ENCODE results near the gene HBE1. TPM values are rescaled to one million over a fixed set of nuclear protein-coding genes. Genes with fewer than 3 reads are reported as not detected.
"Not testable (repeated sequence)": the region's sequence is repeated elsewhere in the genome, so short reads cannot be mapped to it uniquely, and the experiment has no call there.

HBE1 gene
- total RNA-seq, 1 experiment from 2014 or later, result not detected

DNA sequence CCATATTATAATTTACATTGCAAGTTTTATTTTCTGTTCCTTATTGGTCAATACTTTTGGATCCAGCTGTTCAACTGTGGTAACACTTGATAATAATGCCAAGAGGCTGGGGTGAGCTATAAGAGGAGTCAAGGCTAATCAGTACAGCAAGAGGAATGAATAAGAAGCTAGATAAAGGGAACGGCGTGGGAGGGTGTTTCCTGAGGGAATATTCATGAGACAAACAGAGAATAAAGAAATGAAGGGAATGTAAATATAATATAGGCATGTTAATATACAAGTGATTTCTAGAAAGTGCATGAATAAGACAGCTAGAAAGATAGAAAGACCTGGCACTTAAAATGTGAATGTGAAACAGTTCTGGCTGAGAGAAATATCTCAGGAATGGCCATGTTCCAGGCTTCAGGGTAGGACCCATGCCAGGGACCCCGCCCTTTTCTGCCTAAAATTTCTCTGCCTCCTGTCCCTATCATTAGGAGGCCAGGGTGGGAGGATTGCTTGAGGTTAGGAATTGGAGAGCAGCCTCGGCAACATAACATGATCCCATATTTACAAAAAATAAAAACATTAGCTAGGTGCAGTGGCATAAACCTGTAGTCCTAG, 28.1 kb upstream of the HBE1 start:
- H4K91ac ChIP-seq (ENCODE audit: insufficient read length, low read depth, low read length), result no peak overlapping the region
- H2BK15ac ChIP-seq (ENCODE audit: low read depth, low read length), result no peak overlapping the region
- no peaks in the 10 kb centered on the region for H3K27me3 ChIP-seq (ENCODE audit: insufficient read depth, low read length)
- H3T11ph ChIP-seq (ENCODE audit: low read length), result no peak overlapping the region
- no peak overlapping the region for H4K5ac ChIP-seq (ENCODE audit: insufficient read length, low read depth, low read length)
- no peak overlapping the region for H2BK120ac ChIP-seq (ENCODE audit: low read depth, low read length, poor library complexity, severe bottlenecking)
- no peak overlapping the region for H3K27ac ChIP-seq (ENCODE audit: insufficient read length, low read depth, low read length)
- no CpG with 5 or more reads among the region's 4 CpGs for WGBS (ENCODE audit: extremely low coverage, insufficient read length, low lambda C conversion rate)
- H3K4me1 ChIP-seq (ENCODE audit: insufficient read depth, low read length), result no peaks in the 10 kb centered on the region
- H2AFZ ChIP-seq (ENCODE audit: low read length), result no peak overlapping the region
- no peaks in the 10 kb centered on the region for H3K23me2 ChIP-seq (ENCODE audit: insufficient read length, low read depth, low read length, poor library complexity, severe bottlenecking)
- Mint-ChIP-seq H3K4me1 (no peaks in the 10 kb centered on the region), H3K27me3 (ENCODE audit: low read depth) (no peaks in the 10 kb centered on the region), H3K27ac (no peak overlapping the region), H3K9me3 (no peaks in the 10 kb centered on the region), H3K4me3 (no peak overlapping the region), H3K36me3 (ENCODE audit: insufficient read depth in 1 of 3, low read depth in 3 of 3) (0 out of 7 replicates have a peak, but pooled peaks cover 0 to 1% (median 0%) of the 10 kb centered on the region in 3 experiments)
- H3K56ac ChIP-seq (ENCODE audit: insufficient read length, low read depth, low read length), result no peak overlapping the region
- H2BK12ac ChIP-seq (ENCODE audit: insufficient read length, low read depth, low read length), result no peak overlapping the region
- H4K20me1 ChIP-seq (ENCODE audit: control insufficient read depth, insufficient read depth, insufficient read length), result no peaks in the 10 kb centered on the region
- no peak overlapping the region for H3K23ac ChIP-seq (ENCODE audit: insufficient read length, low read depth, low read length)
- H3K4ac ChIP-seq (ENCODE audit: low read depth, low read length), result no peak overlapping the region
- TF ChIP-seq, protein P1, sequence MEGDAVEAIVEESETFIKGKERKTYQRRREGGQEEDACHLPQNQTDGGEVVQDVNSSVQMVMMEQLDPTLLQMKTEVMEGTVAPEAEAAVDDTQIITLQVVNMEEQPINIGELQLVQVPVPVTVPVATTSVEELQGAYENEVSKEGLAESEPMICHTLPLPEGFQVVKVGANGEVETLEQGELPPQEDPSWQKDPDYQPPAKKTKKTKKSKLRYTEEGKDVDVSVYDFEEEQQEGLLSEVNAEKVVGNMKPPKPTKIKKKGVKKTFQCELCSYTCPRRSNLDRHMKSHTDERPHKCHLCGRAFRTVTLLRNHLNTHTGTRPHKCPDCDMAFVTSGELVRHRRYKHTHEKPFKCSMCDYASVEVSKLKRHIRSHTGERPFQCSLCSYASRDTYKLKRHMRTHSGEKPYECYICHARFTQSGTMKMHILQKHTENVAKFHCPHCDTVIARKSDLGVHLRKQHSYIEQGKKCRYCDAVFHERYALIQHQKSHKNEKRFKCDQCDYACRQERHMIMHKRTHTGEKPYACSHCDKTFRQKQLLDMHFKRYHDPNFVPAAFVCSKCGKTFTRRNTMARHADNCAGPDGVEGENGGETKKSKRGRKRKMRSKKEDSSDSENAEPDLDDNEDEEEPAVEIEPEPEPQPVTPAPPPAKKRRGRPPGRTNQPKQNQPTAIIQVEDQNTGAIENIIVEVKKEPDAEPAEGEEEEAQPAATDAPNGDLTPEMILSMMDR (conservative IDR thresholded peaks at IDR 0.05), result no peak
- H2BK20ac ChIP-seq (ENCODE audit: low read depth, low read length, poor library complexity, severe bottlenecking), result no peak overlapping the region
- no peak overlapping the region for H4K8ac ChIP-seq (replicated peaks; ENCODE audit: insufficient read length, low read depth, low read length)
- H3K79me2 ChIP-seq (ENCODE audit: insufficient read depth, low read length), result no peaks in the 10 kb centered on the region
- no peak overlapping the region for H3K4me2 ChIP-seq (ENCODE audit: insufficient read depth, insufficient read length, low read length)
- no peak overlapping the region for H3K9ac ChIP-seq (ENCODE audit: extremely low read depth, insufficient read length, low read length)
- H3K18ac ChIP-seq (ENCODE audit: insufficient read length, low read depth, low read length), result no peak overlapping the region
- no peak overlapping the region for H3K14ac ChIP-seq (ENCODE audit: insufficient read depth, low read length)
- no peak overlapping the region for H2BK5ac ChIP-seq (ENCODE audit: insufficient read length, low read length)
- H2AK5ac ChIP-seq (ENCODE audit: insufficient read length, low read length), result no peak overlapping the region
- DNase-seq, result no peak
- no peaks in the 10 kb centered on the region for H3K79me1 ChIP-seq (ENCODE audit: insufficient read depth, low read depth, low read length, poor library complexity, severe bottlenecking)
- no peaks in the 10 kb centered on the region for H3K9me3 ChIP-seq (ENCODE audit: control insufficient read depth, low read depth, low read length)

DNA sequence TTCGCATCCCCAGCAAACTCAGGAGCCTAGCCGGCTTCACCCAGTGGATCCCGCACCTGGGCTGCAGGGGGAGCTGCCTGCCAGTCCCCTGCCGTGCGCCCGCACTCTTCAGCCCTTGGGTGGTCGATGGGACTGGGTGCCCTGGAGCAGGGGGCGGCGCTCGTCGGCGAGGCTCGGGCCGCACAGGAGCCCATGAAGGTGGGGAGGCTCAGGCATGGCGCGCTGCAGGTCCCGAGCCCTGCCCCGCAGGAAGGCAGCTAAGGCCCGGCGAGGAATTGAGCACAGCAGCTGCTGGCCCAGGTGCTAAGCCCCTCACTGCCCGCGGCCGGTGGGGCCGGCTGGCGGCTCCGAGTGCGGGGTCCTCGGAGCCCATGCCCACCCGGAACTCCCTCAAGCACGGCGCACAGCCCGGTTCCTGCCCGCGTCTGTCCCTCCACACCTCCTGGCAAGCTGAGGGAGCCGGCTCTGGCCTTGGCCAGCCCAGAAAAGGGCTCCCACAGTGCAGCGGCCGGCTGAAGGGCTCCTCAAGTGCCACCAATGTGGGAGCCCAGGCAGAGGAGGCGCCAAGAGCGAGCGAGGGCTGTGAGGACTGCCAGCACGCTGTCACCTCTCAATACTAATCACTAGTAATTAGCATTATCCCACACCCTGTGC, 24.7 kb upstream of the HBE1 start:
- H3K18ac ChIP-seq (ENCODE audit: insufficient read length, low read depth, low read length); H3K4me3 Mint-ChIP-seq; H2AFZ ChIP-seq (ENCODE audit: low read length); H3K27ac Mint-ChIP-seq; H2BK15ac ChIP-seq (ENCODE audit: low read depth, low read length); H3K79me1 ChIP-seq (ENCODE audit: insufficient read depth, low read depth, low read length, poor library complexity, severe bottlenecking); H3T11ph ChIP-seq (ENCODE audit: low read length); H3K4me1 Mint-ChIP-seq; H3K27me3 ChIP-seq (ENCODE audit: insufficient read depth, low read length); H3K9ac ChIP-seq (ENCODE audit: extremely low read depth, insufficient read length, low read length); H3K4me2 ChIP-seq (ENCODE audit: insufficient read depth, insufficient read length, low read length); H3K4me1 ChIP-seq (ENCODE audit: insufficient read depth, low read length); H2AK5ac ChIP-seq (ENCODE audit: insufficient read length, low read length); H4K5ac ChIP-seq (ENCODE audit: insufficient read length, low read depth, low read length); H3K9me3 ChIP-seq (ENCODE audit: control insufficient read depth, low read depth, low read length); H3K27ac ChIP-seq (ENCODE audit: insufficient read length, low read depth, low read length); H3K9me3 Mint-ChIP-seq; H3K56ac ChIP-seq (ENCODE audit: insufficient read length, low read depth, low read length); H4K8ac ChIP-seq (replicated peaks; ENCODE audit: insufficient read length, low read depth, low read length); H2BK12ac ChIP-seq (ENCODE audit: insufficient read length, low read depth, low read length); H2BK20ac ChIP-seq (ENCODE audit: low read depth, low read length, poor library complexity, severe bottlenecking); DNase-seq; H3K14ac ChIP-seq (ENCODE audit: insufficient read depth, low read length); H3K79me2 ChIP-seq (ENCODE audit: insufficient read depth, low read length); H3K23me2 ChIP-seq (ENCODE audit: insufficient read length, low read depth, low read length, poor library complexity, severe bottlenecking); H3K4ac ChIP-seq (ENCODE audit: low read depth, low read length); H3K27me3 Mint-ChIP-seq (ENCODE audit: low read depth); H2BK120ac ChIP-seq (ENCODE audit: low read depth, low read length, poor library complexity, severe bottlenecking); H4K20me1 ChIP-seq (ENCODE audit: control insufficient read depth, insufficient read depth, insufficient read length); H2BK5ac ChIP-seq (ENCODE audit: insufficient read length, low read length); H3K36me3 Mint-ChIP-seq (ENCODE audit: insufficient read depth in 1 of 3, low read depth in 3 of 3); H4K91ac ChIP-seq (ENCODE audit: insufficient read length, low read depth, low read length); H3K23ac ChIP-seq (ENCODE audit: insufficient read length, low read depth, low read length): not testable (repeated sequence)
- no CpG with 5 or more reads among the region's 41 CpGs for WGBS (ENCODE audit: extremely low coverage, insufficient read length, low lambda C conversion rate)

All from H9 (cell line).